Measurements from ENCODE around the gene ZMYND12.

The ZMYND12 gene

GRCh38 chr1:42414551-42415496 is 41.0 kb downstream of the ZMYND12 start:
- Histone ChIP-seq H2AFZ (ENCODE audit: low read length) (no peak overlapping the region), H3K4me2 (ENCODE audit: low read length) (no peak overlapping the region), H3K4me3 (ENCODE audit: low read depth, low read length, poor library complexity, severe bottlenecking) (no peak overlapping the region), H3K79me2 (ENCODE audit: insufficient read depth, low read length) (no peaks in the 10 kb centered on the region), H3K9ac (ENCODE audit: low read length) (no peak overlapping the region), H3K27me3 (ENCODE audit: insufficient read depth, low read length) (no peaks in the 10 kb centered on the region), H3K36me3 (ENCODE audit: insufficient read depth, low read length) (no peaks in the 10 kb centered on the region), H3K9me3 (ENCODE audit: low read length) (no peaks in the 10 kb centered on the region), H3K9me2 (ENCODE audit: low read depth, low read length) (no peaks in the 10 kb centered on the region), H3F3A (ENCODE audit: insufficient read depth, low read length) (no peaks in the 10 kb centered on the region), H4K20me1 (ENCODE audit: insufficient read depth, low read length) (no peaks in the 10 kb centered on the region), H3K4me1 (ENCODE audit: insufficient read depth, low read length, severe bottlenecking) (no peaks in the 10 kb centered on the region), H3K27ac (ENCODE audit: low read depth, low read length, poor library complexity, severe bottlenecking) (no peak overlapping the region)
- TF ChIP-seq EZH2 (IDR thresholded peaks at IDR 0.05; ENCODE audit: borderline replicate concordance, low read length), result no peak

- no peaks in the 10 kb centered on the region for H3K79me2 ChIP-seq (ENCODE audit: insufficient read depth, low read length)
- H3K9me3 ChIP-seq (ENCODE audit: low read length), result no peaks in the 10 kb centered on the region
- no peaks in the 10 kb centered on the region for H3K4me1 ChIP-seq (ENCODE audit: insufficient read depth, low read length, severe bottlenecking)
- H3K36me3 ChIP-seq (ENCODE audit: insufficient read depth, low read length), result no peaks in the 10 kb centered on the region
- no peaks in the 10 kb centered on the region for H3K9me2 ChIP-seq (ENCODE audit: low read depth, low read length)
- no peak overlapping the region for H2AFZ ChIP-seq (ENCODE audit: low read length)
- peak; percentile 12; the same call in 1 of the 2 replicates for TF ChIP-seq CTCF (IDR thresholded peaks at IDR 0.05; ENCODE audit: low read length)
- TF ChIP-seq EZH2 (IDR thresholded peaks at IDR 0.05; ENCODE audit: borderline replicate concordance, low read length), result no peak
- H3K27me3 ChIP-seq (ENCODE audit: insufficient read depth, low read length), result no peaks in the 10 kb centered on the region
- no peaks in the 10 kb centered on the region for H3F3A ChIP-seq (ENCODE audit: insufficient read depth, low read length)
- no peak overlapping the region for H3K27ac ChIP-seq (ENCODE audit: low read depth, low read length, poor library complexity, severe bottlenecking)
- no peak overlapping the region for H3K4me3 ChIP-seq (ENCODE audit: low read depth, low read length, poor library complexity, severe bottlenecking)
- no peak overlapping the region for H3K9ac ChIP-seq (ENCODE audit: low read length)
- H3K4me2 ChIP-seq (ENCODE audit: low read length), result no peak overlapping the region
- H4K20me1 ChIP-seq (ENCODE audit: insufficient read depth, low read length), result no peaks in the 10 kb centered on the region
Observed at GRCh38 chr1:42403880-42404400, 51.9 kb downstream of the ZMYND12 start.

- Histone ChIP-seq H3K36me3 (ENCODE audit: insufficient read depth, low read length) (no peaks in the 10 kb centered on the region), H3K4me2 (ENCODE audit: low read length) (no peak overlapping the region), H4K20me1 (ENCODE audit: insufficient read depth, low read length) (no peaks in the 10 kb centered on the region), H3K4me1 (ENCODE audit: insufficient read depth, low read length, severe bottlenecking) (no peaks in the 10 kb centered on the region), H3K27me3 (ENCODE audit: insufficient read depth, low read length) (0 out of 2 replicates have a peak, but pooled peaks cover 4% of the 10 kb centered on the region), H3K9ac (ENCODE audit: low read length) (no peak overlapping the region), H3K27ac (ENCODE audit: low read depth, low read length, poor library complexity, severe bottlenecking) (no peak overlapping the region), H3K9me3 (ENCODE audit: low read length) (no peaks in the 10 kb centered on the region), H2AFZ (ENCODE audit: low read length) (no peak overlapping the region), H3K9me2 (ENCODE audit: low read depth, low read length) (no peaks in the 10 kb centered on the region), H3F3A (ENCODE audit: insufficient read depth, low read length) (no peaks in the 10 kb centered on the region), H3K4me3 (ENCODE audit: low read depth, low read length, poor library complexity, severe bottlenecking) (no peak overlapping the region), H3K79me2 (ENCODE audit: insufficient read depth, low read length) (no peaks in the 10 kb centered on the region)
- no peak for TF ChIP-seq CTCF (IDR thresholded peaks at IDR 0.05; ENCODE audit: low read length)
- no peak for TF ChIP-seq EZH2 (IDR thresholded peaks at IDR 0.05; ENCODE audit: borderline replicate concordance, low read length)
Observed at GRCh38 chr1:42399315-42400100, 56.3 kb downstream of the ZMYND12 start.
